ENCODE data around the gene DUSP15.
A peak's percentile ranks its signal among the peaks of the same experiment; 100 is the strongest.

Gene DUSP15

GRCh38 chr20:31823360-31824124 is 46.8 kb downstream of the DUSP15 start:
- no peak overlapping the region for H3K4me3 ChIP-seq (ENCODE audit: low read length)
- no peak for DNase-seq (ENCODE audit: low read depth)
- no peak for TF ChIP-seq CTCF (IDR thresholded peaks at IDR 0.05; ENCODE audit: insufficient read depth, low read depth, low read length, missing control alignments)

GRCh38 chr20:31822421-31823330 is 47.7 kb downstream of the DUSP15 start:
- peak; percentile 54 for DNase-seq (ENCODE audit: low read depth)
- TF ChIP-seq CTCF (IDR thresholded peaks at IDR 0.05; ENCODE audit: insufficient read depth, low read depth, low read length, missing control alignments): peak; percentile 91
- no peak overlapping the region for H3K4me3 ChIP-seq (ENCODE audit: low read length)

- TF ChIP-seq CTCF (IDR thresholded peaks at IDR 0.05; ENCODE audit: insufficient read depth, low read depth, low read length, missing control alignments): no peak
- H3K4me3 ChIP-seq (ENCODE audit: low read length): no peak overlapping the region
- no peak for DNase-seq (ENCODE audit: low read depth)
Observed at GRCh38 chr20:31821427-31821826, 48.9 kb downstream of the DUSP15 start.

GRCh38 chr20:31820228-31820627 is 50.1 kb downstream of the DUSP15 start:
- DNase-seq (ENCODE audit: low read depth): no peak
- TF ChIP-seq CTCF (IDR thresholded peaks at IDR 0.05; ENCODE audit: insufficient read depth, low read depth, low read length, missing control alignments): no peak

GRCh38 chr20:31819083-31819784 is 51.1 kb downstream of the DUSP15 start, which contains the start of gene MYLK2:
TSS of gene MYLK2 (plus strand) at chr20:31819356. CDS start at chr20:31819581, 225 bp downstream.
- no peak for DNase-seq (ENCODE audit: low read depth)

More at GRCh38 chr20:31820228-31820627, 50.1 kb downstream of the DUSP15 start:
- H3K4me3 ChIP-seq (ENCODE audit: low read length): no peak overlapping the region

More at GRCh38 chr20:31819083-31819784, 51.1 kb downstream of the DUSP15 start, which contains the start of gene MYLK2:
- TF ChIP-seq CTCF (IDR thresholded peaks at IDR 0.05; ENCODE audit: insufficient read depth, low read depth, low read length, missing control alignments): no peak
- H3K4me3 ChIP-seq (ENCODE audit: low read length): no peak within 1 kb of the TSS
